Body of pancreas (tissue), 4 donors: ENCODE results near the gene C19orf81.

Experiments
- CTCF ChIP-seq, 7 experiments: fragments of 450-650 bp in 4 of 7; fragments of 200-600 bp in 3 of 7; sonication (generic) in 3 of 7; IDR thresholded peaks; one replicate each; pipeline ENCODE4 v1.5.1; 2016 to 2019; ENCODE audit warnings: antibody characterized with exemption in 7 of 7
- POLR2A ChIP-seq, 3 donors: fragments of 450-650 bp; IDR thresholded peaks; one replicate each; pipeline ENCODE4 v1.6.1; 2016; ENCODE audit warnings: antibody characterized with exemption in 3 of 3, mild to moderate bottlenecking in 2 of 3

GRCh38 chr19:50661766-50662650 is 12.8 kb downstream of the C19orf81 start:
- TF ChIP-seq CTCF (IDR thresholded peaks at IDR 0.05) (no peak), POLR2A (IDR thresholded peaks at IDR 0.05) (no peak)
